Vagina (tissue), 2 donors: ENCODE measurements around the gene GSDME. TPM values are rescaled to one million over a fixed set of nuclear protein-coding genes. Genes with fewer than 3 reads are reported as not detected.
A peak's percentile ranks its signal among the peaks of the same experiment; 100 is the strongest.

Source experiments
- DNase-seq, 2 donors: peaks; one replicate each; pipeline ENCODE4 v3.0.0-alpha.2; 2017; ENCODE audit errors: extremely low spot score in 2 of 2
- H3K27ac ChIP-seq: fragments of 200-600 bp; sonication (generic); one replicate; pipeline ENCODE4 v1.5.1; 2019
- H3K27me3 ChIP-seq: fragments of 200-600 bp; sonication (generic); one replicate; pipeline ENCODE4 v1.5.1; 2019
- H3K36me3 ChIP-seq, 2 donors: fragments of 200-600 bp; sonication (generic); one replicate each; pipeline ENCODE4 v1.5.1; 2017 to 2019
- H3K4me1 ChIP-seq: fragments of 200-600 bp; sonication (generic); one replicate; pipeline ENCODE4 v1.5.1; 2019
- H3K4me3 ChIP-seq, 2 donors: fragments of 200-600 bp; sonication (generic); 1 replicate in 1 of 2; 2 replicates in 1 of 2; pipeline ENCODE4 v1.5.1; 2016 to 2019
- H3K9me3 ChIP-seq: fragments of 200-600 bp; sonication (generic); one replicate; pipeline ENCODE4 v1.5.1; 2019
- POLR2A ChIP-seq, 2 donors: fragments of 450-650 bp; IDR thresholded peaks; one replicate each; pipeline ENCODE4 v1.6.1; 2017; ENCODE audit warnings: antibody characterized with exemption in 2 of 2, mild to moderate bottlenecking in 2 of 2, moderate library complexity in 2 of 2
- POLR2AphosphoS5 ChIP-seq, 2 donors: sonication (generic); formaldehyde crosslinking; IDR thresholded peaks; one replicate each; pipeline ENCODE4 v1.9.0; 2017; ENCODE audit warnings: antibody characterized with exemption in 2 of 2, mild to moderate bottlenecking in 2 of 2, low read depth in 1 of 2; ENCODE audit not compliant: insufficient read depth in 1 of 2
- intact Hi-C: fragments of 100-400 bp; cut with DNase I; formaldehyde crosslinking; loops from one replicate; pipeline ENCODE4 v1.15.1; 2023
- total RNA-seq: library from RNA; depleted of rRNA; stranded (reverse); fragments of >200 nt; gene quantifications from one replicate; pipeline ENCODE4 v1.2.3, GENCODE V29; 2016
- TF ChIP-seq, protein P1 (sequence below), 3 experiments: fragments of 450-650 bp in 2 of 3; fragments of 200-600 bp in 1 of 3; sonication (generic) in 1 of 3; IDR thresholded peaks; one replicate each; pipeline ENCODE4 v1.5.1; 2017 to 2019; ENCODE audit warnings: antibody characterized with exemption in 3 of 3, mild to moderate bottlenecking in 2 of 3, moderate library complexity in 2 of 3

The GSDME gene
- total RNA-seq, 1 donor from 2014 or later: 11.0 TPM

DNA sequence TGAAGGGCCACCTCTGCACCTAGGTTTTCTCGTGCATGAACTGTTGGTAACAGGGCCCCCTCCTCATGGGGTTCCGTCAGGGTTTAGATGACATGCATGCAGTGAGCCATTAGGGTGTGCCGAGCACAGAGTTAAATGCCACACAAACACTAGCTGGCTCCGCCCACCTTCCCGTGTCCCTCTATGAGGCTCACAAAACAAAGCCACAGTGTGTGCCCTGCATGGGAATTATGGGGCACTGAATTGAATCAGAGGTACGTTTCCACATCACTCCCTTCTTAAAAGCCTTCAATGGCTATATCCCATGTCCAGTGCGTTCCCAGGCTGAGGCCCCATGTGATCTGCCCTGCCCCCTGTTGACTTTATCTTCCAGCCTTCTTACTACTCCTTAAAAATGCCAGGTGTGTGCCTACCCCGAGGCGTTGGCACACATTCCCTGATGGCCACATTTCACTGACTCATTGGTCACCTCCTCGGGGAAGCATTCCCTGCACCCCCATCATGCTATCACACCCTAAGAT is 35.7 kb downstream of the GSDME start:
- no peaks in the 10 kb centered on the region for H3K9me3 ChIP-seq
- H3K27ac ChIP-seq: no peak overlapping the region
- no peaks in the 10 kb centered on the region for H3K36me3 ChIP-seq
- H3K4me3 ChIP-seq: no peak overlapping the region
- intact Hi-C loops: no loop called here
- H3K4me1 ChIP-seq: no peaks in the 10 kb centered on the region
- TF ChIP-seq POLR2AphosphoS5 (IDR thresholded peaks at IDR 0.05; ENCODE audit: insufficient read depth in 1 of 2, low read depth in 1 of 2): no peak
- TF ChIP-seq, protein P1, sequence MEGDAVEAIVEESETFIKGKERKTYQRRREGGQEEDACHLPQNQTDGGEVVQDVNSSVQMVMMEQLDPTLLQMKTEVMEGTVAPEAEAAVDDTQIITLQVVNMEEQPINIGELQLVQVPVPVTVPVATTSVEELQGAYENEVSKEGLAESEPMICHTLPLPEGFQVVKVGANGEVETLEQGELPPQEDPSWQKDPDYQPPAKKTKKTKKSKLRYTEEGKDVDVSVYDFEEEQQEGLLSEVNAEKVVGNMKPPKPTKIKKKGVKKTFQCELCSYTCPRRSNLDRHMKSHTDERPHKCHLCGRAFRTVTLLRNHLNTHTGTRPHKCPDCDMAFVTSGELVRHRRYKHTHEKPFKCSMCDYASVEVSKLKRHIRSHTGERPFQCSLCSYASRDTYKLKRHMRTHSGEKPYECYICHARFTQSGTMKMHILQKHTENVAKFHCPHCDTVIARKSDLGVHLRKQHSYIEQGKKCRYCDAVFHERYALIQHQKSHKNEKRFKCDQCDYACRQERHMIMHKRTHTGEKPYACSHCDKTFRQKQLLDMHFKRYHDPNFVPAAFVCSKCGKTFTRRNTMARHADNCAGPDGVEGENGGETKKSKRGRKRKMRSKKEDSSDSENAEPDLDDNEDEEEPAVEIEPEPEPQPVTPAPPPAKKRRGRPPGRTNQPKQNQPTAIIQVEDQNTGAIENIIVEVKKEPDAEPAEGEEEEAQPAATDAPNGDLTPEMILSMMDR (IDR thresholded peaks at IDR 0.05): no peak
- TF ChIP-seq POLR2A (IDR thresholded peaks at IDR 0.05): no peak
- peak; percentile 82 to 91 for DNase-seq
- H3K27me3 ChIP-seq: no peaks in the 10 kb centered on the region

DNA sequence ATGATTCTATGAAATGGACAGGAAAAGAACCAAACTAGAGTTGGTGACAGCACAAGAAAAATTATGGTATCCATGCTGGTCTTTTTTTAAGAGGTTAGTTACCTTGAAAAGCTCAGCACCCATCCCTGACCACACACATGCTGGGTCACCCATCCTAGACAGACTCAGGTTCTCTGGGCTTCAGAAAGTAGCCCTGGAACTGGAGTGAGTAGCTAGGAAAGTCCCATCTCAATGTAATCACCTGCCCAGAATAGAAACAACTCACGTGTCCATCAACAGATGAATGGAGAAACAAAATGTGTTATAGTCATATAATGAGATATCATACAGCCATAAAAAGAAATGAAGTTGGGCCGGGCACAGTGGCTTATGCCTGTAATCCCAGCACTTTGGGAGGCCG is 37.0 kb downstream of the GSDME start:
- H3K27me3 ChIP-seq: no peaks in the 10 kb centered on the region
- intact Hi-C loops: no loop called here
- no peak for DNase-seq

DNA sequence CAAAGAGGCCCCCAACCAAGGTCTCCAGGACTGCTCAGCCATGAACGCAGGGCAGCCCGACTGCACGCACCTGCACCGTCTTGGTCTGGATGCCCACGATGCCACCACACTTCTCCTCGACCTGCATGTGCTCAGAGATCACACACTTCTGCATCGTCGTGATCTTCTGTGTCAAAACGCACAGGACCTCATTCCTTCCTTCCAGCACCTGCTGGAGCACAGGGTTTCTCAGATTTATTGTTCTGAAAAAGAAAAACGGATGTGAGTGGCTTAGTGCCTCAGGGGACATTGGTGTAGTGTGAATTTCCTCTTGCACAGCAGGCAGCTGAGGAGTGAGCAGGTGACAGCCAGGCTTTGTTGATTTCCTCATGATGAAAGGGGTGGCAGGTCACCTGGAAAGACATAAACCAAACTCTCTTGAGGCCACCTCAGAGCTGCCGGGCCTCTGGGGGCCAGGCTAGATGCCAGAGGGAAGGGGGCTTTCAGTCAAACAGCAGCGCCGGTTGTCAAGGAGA is 38.2 kb downstream of the GSDME start:
- intact Hi-C loops: no loop called here
- H3K27ac ChIP-seq: no peak overlapping the region
- no peaks in the 10 kb centered on the region for H3K36me3 ChIP-seq
- H3K4me1 ChIP-seq: no peaks in the 10 kb centered on the region
- TF ChIP-seq POLR2A (IDR thresholded peaks at IDR 0.05): no peak
- no peak for TF ChIP-seq POLR2AphosphoS5 (IDR thresholded peaks at IDR 0.05; ENCODE audit: insufficient read depth in 1 of 2, low read depth in 1 of 2)
- TF ChIP-seq, protein P1 (IDR thresholded peaks at IDR 0.05): no peak
- H3K27me3 ChIP-seq: no peaks in the 10 kb centered on the region
- DNase-seq: peak in 1 of 2 donors; percentile 47
- no peak overlapping the region for H3K4me3 ChIP-seq
- no peaks in the 10 kb centered on the region for H3K9me3 ChIP-seq

More for the DNA sequence above, 37.0 kb downstream of the GSDME start:
- Histone ChIP-seq H3K4me1 (no peaks in the 10 kb centered on the region), H3K27ac (no peak overlapping the region), H3K9me3 (no peaks in the 10 kb centered on the region), H3K4me3 (no peak overlapping the region), H3K36me3 (no peaks in the 10 kb centered on the region)
- TF ChIP-seq, protein P1 (IDR thresholded peaks at IDR 0.05): no peak
- TF ChIP-seq POLR2A (IDR thresholded peaks at IDR 0.05) (no peak), POLR2AphosphoS5 (IDR thresholded peaks at IDR 0.05; ENCODE audit: insufficient read depth in 1 of 2, low read depth in 1 of 2) (no peak)

DNA sequence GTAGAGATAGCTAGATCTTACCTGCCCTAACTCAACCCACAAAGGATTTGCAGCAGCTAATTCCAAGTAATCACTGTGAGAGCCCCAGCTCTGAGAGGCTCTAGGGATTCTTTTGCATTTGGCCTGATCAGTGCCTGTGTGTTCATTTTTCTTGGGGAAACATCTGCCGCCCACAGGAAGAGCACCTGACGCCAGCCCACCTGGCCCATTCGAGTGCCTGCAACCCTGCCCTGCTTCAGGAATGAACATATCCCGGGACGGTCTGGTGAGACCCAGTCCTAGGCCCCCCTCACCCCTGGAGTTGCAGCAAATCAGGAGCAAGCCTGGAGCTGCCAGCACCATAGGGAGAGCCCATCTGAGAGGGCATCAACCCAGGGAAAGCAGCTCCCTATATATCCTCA is 38.8 kb downstream of the GSDME start:
- Histone ChIP-seq H3K36me3 (no peaks in the 10 kb centered on the region), H3K27ac (no peak overlapping the region), H3K9me3 (no peaks in the 10 kb centered on the region), H3K4me3 (no peak overlapping the region), H3K4me1 (no peaks in the 10 kb centered on the region), H3K27me3 (no peaks in the 10 kb centered on the region)
- intact Hi-C loops: no loop called here
- TF ChIP-seq, protein P1 (IDR thresholded peaks at IDR 0.05): no peak
- TF ChIP-seq POLR2A (IDR thresholded peaks at IDR 0.05) (no peak), POLR2AphosphoS5 (IDR thresholded peaks at IDR 0.05; ENCODE audit: insufficient read depth in 1 of 2, low read depth in 1 of 2) (no peak)
- peak; percentile 60 to 70 for DNase-seq

DNA sequence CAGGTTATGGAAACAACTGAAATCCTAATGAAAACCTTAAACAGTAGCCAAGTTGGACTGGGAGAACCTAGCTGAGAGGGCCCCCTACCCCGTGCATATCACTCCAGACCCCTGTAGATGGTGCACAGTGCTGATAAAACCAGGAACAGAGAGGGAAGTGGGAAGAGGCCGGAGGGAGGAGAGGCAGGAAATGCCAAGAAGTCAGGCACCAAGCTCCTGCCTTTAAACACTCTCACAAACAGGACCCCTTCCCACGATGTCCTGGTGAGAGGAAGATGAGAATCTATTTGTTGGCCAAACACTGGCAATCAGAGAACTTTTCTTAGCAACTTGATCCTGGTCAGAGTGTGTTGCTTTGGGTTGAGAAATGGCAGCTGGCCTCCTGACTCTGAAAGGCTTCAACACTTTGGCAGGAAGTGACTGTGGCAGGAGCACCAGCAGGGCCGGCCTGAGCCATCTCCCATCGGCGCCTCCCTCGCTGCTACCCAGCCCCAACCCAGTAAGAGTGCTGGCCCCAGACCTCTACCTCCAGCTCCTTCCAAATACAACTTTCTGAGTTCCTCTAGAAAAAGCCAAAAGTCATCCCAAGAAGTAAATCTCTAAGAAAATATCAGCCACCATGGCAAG is 39.5 kb downstream of the GSDME start:
- H3K4me1 ChIP-seq: no peaks in the 10 kb centered on the region
- H3K36me3 ChIP-seq: no peaks in the 10 kb centered on the region
- H3K9me3 ChIP-seq: no peaks in the 10 kb centered on the region
- intact Hi-C loops: no loop called here
- DNase-seq: peak in 1 of 2 donors; percentile 62
- H3K27me3 ChIP-seq: no peaks in the 10 kb centered on the region
- H3K27ac ChIP-seq: no peak overlapping the region
- H3K4me3 ChIP-seq: no peak overlapping the region
- TF ChIP-seq POLR2A (IDR thresholded peaks at IDR 0.05): no peak
- TF ChIP-seq, protein P1 (IDR thresholded peaks at IDR 0.05): no peak
- TF ChIP-seq POLR2AphosphoS5 (IDR thresholded peaks at IDR 0.05; ENCODE audit: insufficient read depth in 1 of 2, low read depth in 1 of 2): no peak
